Measurements from ENCODE around the gene SPATA3.

- TF ChIP-seq BHLHE40 (IDR thresholded peaks at IDR 0.05; ENCODE audit: borderline replicate concordance) (no peak), ZNF384 (IDR thresholded peaks at IDR 0.05) (no peak), L3MBTL2 (conservative IDR thresholded peaks at IDR 0.05) (no peak), FOXM1 (IDR thresholded peaks at IDR 0.05; ENCODE audit: borderline replicate concordance) (no peak), NFRKB (IDR thresholded peaks at IDR 0.05) (no peak)
These were observed 740 bp downstream of the SPATA3 start for GRCh38 chr2:230996661-230997060.

All from HEK293T (cell line).